ENCODE data around the gene P4HA1.

DNA sequence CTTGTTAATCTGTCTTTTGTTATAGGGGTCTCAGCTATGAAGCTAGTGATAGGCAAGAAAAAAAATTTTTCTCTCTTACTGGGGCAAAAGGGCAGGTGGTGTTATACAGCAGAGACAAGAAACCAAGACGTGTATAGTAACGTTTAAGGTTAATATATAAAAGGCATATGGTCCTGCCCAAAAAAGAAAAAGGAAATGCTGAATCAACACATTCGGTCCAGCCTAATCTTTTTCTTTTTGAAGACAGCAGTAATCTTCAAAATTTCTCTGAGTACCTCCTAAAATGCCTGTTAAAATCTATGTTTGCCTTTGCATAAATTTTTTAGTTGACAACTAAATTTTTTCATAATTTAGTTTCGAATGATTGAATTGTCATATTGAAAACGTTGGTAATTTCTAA is 54.5 kb downstream of the P4HA1 start:
- TF ChIP-seq, protein P1, sequence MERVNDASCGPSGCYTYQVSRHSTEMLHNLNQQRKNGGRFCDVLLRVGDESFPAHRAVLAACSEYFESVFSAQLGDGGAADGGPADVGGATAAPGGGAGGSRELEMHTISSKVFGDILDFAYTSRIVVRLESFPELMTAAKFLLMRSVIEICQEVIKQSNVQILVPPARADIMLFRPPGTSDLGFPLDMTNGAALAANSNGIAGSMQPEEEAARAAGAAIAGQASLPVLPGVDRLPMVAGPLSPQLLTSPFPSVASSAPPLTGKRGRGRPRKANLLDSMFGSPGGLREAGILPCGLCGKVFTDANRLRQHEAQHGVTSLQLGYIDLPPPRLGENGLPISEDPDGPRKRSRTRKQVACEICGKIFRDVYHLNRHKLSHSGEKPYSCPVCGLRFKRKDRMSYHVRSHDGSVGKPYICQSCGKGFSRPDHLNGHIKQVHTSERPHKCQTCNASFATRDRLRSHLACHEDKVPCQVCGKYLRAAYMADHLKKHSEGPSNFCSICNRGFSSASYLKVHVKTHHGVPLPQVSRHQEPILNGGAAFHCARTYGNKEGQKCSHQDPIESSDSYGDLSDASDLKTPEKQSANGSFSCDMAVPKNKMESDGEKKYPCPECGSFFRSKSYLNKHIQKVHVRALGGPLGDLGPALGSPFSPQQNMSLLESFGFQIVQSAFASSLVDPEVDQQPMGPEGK (CRISPR knock-in tag; IDR thresholded peaks at IDR 0.05; ENCODE audit: borderline replicate concordance): no peak
- no peak for TF ChIP-seq TCF4 (CRISPR knock-in tag; IDR thresholded peaks at IDR 0.05; ENCODE audit: borderline replicate concordance)
- TF ChIP-seq CSDC2 (CRISPR knock-in tag; IDR thresholded peaks at IDR 0.05): no peak

All from SK-N-SH treated with all-trans-retinoic acid at 6 μM for 48 hours (cell line).